Measurements from ENCODE around the gene SPCS2.

The SPCS2 gene

DNA sequence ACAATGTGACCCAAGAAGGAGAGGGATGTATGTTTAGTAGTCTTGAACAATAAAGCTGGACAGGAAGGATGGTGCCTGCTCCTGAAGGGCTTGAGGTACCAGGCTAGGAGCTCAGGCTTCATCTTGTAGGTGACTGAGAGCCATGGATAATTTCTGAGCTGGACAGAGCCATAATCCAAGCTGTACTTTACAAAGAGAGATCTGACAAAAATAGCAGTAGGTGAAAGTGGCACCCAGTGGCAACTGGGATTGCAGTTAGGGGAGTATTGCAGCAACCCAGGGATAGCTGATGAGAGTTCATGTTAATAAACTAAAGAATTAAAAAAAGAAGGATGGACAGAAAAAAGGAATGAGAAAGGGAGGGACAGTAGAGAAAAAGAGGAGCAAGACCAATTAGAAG is 7.6 kb upstream of the SPCS2 start:
- ChIA-PET CTCF (interaction anchor here (0.7 to 1.9 kb wide), 3 partner anchors 11 to 1054 kb away, joined by 3 to 6 read pairs (median 4); no protein-coding TSS in a partner anchor), POLR2A (no interaction called here)
- no peak for DNase-seq (ENCODE audit: extremely low spot score)
- TF ChIP-seq L3MBTL2 (conservative IDR thresholded peaks at IDR 0.05) (no peak), CTBP1 (IDR thresholded peaks at IDR 0.05; ENCODE audit: borderline replicate concordance) (no peak), TARDBP (IDR thresholded peaks at IDR 0.05) (no peak), NFRKB (IDR thresholded peaks at IDR 0.05) (no peak), SUZ12 (IDR thresholded peaks at IDR 0.05) (no peak)

DNA sequence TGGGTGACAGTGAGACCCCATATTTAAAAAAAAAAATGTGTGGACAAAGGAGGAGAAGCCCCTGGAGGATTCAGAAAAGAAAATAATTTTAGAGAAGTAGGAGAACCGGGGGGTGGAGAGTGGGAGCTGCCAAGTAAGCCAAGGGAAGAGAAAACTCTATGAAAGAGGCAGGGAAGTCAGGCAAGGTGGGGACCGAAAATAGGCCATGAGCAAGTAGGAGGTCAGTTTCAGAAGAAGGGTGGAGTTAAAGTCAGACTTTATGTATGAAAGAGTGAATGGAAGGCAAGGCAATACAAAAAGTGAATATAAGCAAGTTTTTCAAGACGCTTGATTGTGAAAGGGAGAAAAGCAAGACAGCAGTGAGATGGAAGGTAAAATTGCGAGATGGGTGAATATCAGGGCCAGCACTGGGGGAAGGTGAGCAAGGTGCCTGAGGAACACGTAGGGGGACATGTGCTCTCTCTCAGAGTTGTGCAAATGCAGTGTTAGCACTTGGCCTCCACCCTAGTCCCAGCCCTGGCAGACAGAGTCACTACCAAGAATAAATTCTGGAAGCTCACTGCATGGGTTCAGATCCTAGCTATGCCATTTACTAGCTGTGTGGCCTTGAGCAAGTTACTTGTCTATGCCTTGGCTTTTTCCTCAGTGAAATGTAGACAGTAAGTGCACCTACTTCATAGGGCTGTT is 6.8 kb upstream of the SPCS2 start:
- ChIA-PET POLR2A (no interaction called here), CTCF (interaction anchor here (0.7 to 1.9 kb wide), 2 partner anchors 12 to 1055 kb away, joined by 4 to 6 read pairs; no protein-coding TSS in a partner anchor)
- TF ChIP-seq SUZ12 (IDR thresholded peaks at IDR 0.05) (no peak), L3MBTL2 (conservative IDR thresholded peaks at IDR 0.05) (no peak), ZNF384 (IDR thresholded peaks at IDR 0.05) (no peak), HDGF (IDR thresholded peaks at IDR 0.05; ENCODE audit: borderline replicate concordance) (no peak), PKNOX1 (IDR thresholded peaks at IDR 0.05) (no peak), FOXA1 (IDR thresholded peaks at IDR 0.05) (no peak), TARDBP (IDR thresholded peaks at IDR 0.05) (no peak), FOXK2 (IDR thresholded peaks at IDR 0.05) (no peak), CTBP1 (IDR thresholded peaks at IDR 0.05; ENCODE audit: borderline replicate concordance) (no peak), ARNT (IDR thresholded peaks at IDR 0.05) (no peak), NFRKB (IDR thresholded peaks at IDR 0.05) (no peak)
- DNase-seq (ENCODE audit: extremely low spot score), result no peak

DNA sequence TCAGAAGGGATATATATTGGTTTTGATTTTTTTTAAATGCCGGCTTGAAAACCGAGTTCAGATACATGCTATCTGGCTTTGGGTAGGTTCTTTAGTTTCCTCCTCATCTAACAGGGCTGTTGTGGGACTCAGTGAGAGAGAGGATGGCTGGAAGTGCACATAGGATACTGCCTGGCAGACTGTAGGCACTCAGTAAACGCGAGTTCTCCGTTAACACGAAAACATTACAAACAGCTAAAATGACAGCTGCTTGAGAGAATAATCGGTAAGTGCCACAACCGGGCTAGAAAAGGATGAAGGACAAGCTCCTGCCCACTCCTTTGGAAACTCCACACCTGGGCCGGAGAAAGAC is 544 bp upstream of the SPCS2 start:
- no peak for DNase-seq (ENCODE audit: extremely low spot score)
- CTCF ChIA-PET, result no interaction called here

GRCh38 chr11:74949753-74950137 is 679 bp downstream of the SPCS2 start:
- CTCF ChIA-PET, result no interaction called here
- POLR2A ChIA-PET, result interaction anchor here (0.9 kb wide), 1 partner anchor 16 kb away, joined by 3 read pairs; no protein-coding TSS in a partner anchor
- DNase-seq (ENCODE audit: extremely low spot score), result peak; percentile 25
- TF ChIP-seq ELF4 (IDR thresholded peaks at IDR 0.05), result no peak
- no peak for TF ChIP-seq NFRKB (IDR thresholded peaks at IDR 0.05)
- TF ChIP-seq PKNOX1 (IDR thresholded peaks at IDR 0.05), result no peak
- no peak for TF ChIP-seq BHLHE40 (IDR thresholded peaks at IDR 0.05; ENCODE audit: borderline replicate concordance)
- TF ChIP-seq L3MBTL2 (conservative IDR thresholded peaks at IDR 0.05), result no peak
- TF ChIP-seq FOXM1 (IDR thresholded peaks at IDR 0.05; ENCODE audit: borderline replicate concordance), result no peak
- TF ChIP-seq HDGF (IDR thresholded peaks at IDR 0.05; ENCODE audit: borderline replicate concordance), result no peak
- TF ChIP-seq FOXK2 (IDR thresholded peaks at IDR 0.05), result no peak
- no peak for TF ChIP-seq FOXA1 (IDR thresholded peaks at IDR 0.05)
- no peak for TF ChIP-seq SUZ12 (IDR thresholded peaks at IDR 0.05)
- TF ChIP-seq ARNT (IDR thresholded peaks at IDR 0.05), result no peak
- no peak for TF ChIP-seq TARDBP (IDR thresholded peaks at IDR 0.05)
- no peak for TF ChIP-seq SP1 (IDR thresholded peaks at IDR 0.05)
- TF ChIP-seq ZNF384 (IDR thresholded peaks at IDR 0.05), result no peak
- TF ChIP-seq LEF1 (IDR thresholded peaks at IDR 0.05; ENCODE audit: borderline replicate concordance), result no peak
- TF ChIP-seq CTBP1 (IDR thresholded peaks at IDR 0.05; ENCODE audit: borderline replicate concordance), result no peak

More for the DNA sequence above, 544 bp upstream of the SPCS2 start:
- TF ChIP-seq FOXA1 (IDR thresholded peaks at IDR 0.05), result no peak
- no peak for TF ChIP-seq HDGF (IDR thresholded peaks at IDR 0.05; ENCODE audit: borderline replicate concordance)
- TF ChIP-seq LEF1 (IDR thresholded peaks at IDR 0.05; ENCODE audit: borderline replicate concordance), result no peak
- no peak for TF ChIP-seq BHLHE40 (IDR thresholded peaks at IDR 0.05; ENCODE audit: borderline replicate concordance)
- no peak for TF ChIP-seq SP1 (IDR thresholded peaks at IDR 0.05)
- TF ChIP-seq SUZ12 (IDR thresholded peaks at IDR 0.05), result no peak
- POLR2A ChIA-PET, result interaction anchor here (0.7 to 1.4 kb wide), 6 partner anchors 9 to 294 kb away, joined by 3 to 5 read pairs (median 4); partner anchors contain the start of gene NEU3

- DNase-seq (ENCODE audit: extremely low spot score), result no peak
- ChIA-PET POLR2A (interaction anchor here (0.9 kb wide), 1 partner anchor 15 kb away, joined by 3 read pairs; no protein-coding TSS in a partner anchor), CTCF (interaction anchor here (0.7 kb wide), 1 partner anchor 312 kb away, joined by 3 read pairs; no protein-coding TSS in a partner anchor)
- TF ChIP-seq HDGF (IDR thresholded peaks at IDR 0.05; ENCODE audit: borderline replicate concordance) (no peak), ZNF384 (IDR thresholded peaks at IDR 0.05) (no peak), SP1 (IDR thresholded peaks at IDR 0.05) (no peak), L3MBTL2 (conservative IDR thresholded peaks at IDR 0.05) (no peak), FOXA1 (IDR thresholded peaks at IDR 0.05) (no peak), NFRKB (IDR thresholded peaks at IDR 0.05) (no peak), PKNOX1 (IDR thresholded peaks at IDR 0.05) (no peak), BHLHE40 (IDR thresholded peaks at IDR 0.05; ENCODE audit: borderline replicate concordance) (no peak), SUZ12 (IDR thresholded peaks at IDR 0.05) (no peak), FOXM1 (IDR thresholded peaks at IDR 0.05; ENCODE audit: borderline replicate concordance) (no peak), LEF1 (IDR thresholded peaks at IDR 0.05; ENCODE audit: borderline replicate concordance) (no peak), TARDBP (IDR thresholded peaks at IDR 0.05) (no peak), CTBP1 (IDR thresholded peaks at IDR 0.05; ENCODE audit: borderline replicate concordance) (no peak), ELF4 (IDR thresholded peaks at IDR 0.05) (no peak)
Observed at GRCh38 chr11:74950374-74950969, 1.4 kb downstream of the SPCS2 start.

DNA sequence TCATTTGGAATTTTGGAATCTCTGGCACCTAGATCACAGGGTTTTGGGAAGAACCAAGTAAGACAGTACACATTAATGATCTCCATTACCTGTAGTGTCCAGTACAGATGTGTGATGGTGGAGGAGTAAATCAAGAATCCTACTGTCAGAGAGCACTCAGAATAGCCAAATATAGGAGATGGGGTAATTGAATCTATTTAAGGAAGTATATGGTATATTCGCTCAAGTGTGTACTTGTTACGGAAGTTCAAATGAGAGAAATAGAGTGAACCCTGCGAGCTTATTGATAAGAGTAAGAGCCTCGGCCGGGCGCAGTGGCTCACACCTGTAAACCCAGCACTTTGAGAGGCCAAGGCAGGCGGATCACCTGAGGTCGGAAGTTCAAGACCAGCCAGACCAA is 2.2 kb downstream of the SPCS2 start:
- TF ChIP-seq SP1 (IDR thresholded peaks at IDR 0.05) (no peak), LEF1 (IDR thresholded peaks at IDR 0.05; ENCODE audit: borderline replicate concordance) (no peak), HDGF (IDR thresholded peaks at IDR 0.05; ENCODE audit: borderline replicate concordance) (no peak), FOXA1 (IDR thresholded peaks at IDR 0.05) (no peak), SUZ12 (IDR thresholded peaks at IDR 0.05) (no peak), ELF4 (IDR thresholded peaks at IDR 0.05) (no peak), CTBP1 (IDR thresholded peaks at IDR 0.05; ENCODE audit: borderline replicate concordance) (no peak), ZNF384 (IDR thresholded peaks at IDR 0.05) (no peak), TARDBP (IDR thresholded peaks at IDR 0.05) (no peak), PKNOX1 (IDR thresholded peaks at IDR 0.05) (no peak), ARNT (IDR thresholded peaks at IDR 0.05) (no peak), BHLHE40 (IDR thresholded peaks at IDR 0.05; ENCODE audit: borderline replicate concordance) (no peak), L3MBTL2 (conservative IDR thresholded peaks at IDR 0.05) (no peak), FOXM1 (IDR thresholded peaks at IDR 0.05; ENCODE audit: borderline replicate concordance) (no peak)
- ChIA-PET CTCF (interaction anchor here (1.6 kb wide), 1 partner anchor 22 kb away, joined by 3 read pairs; no protein-coding TSS in a partner anchor), POLR2A (no interaction called here)
- no peak for DNase-seq (ENCODE audit: extremely low spot score)

All from HEK293T (cell line).